CD4-positive, alpha-beta T cell (primary cell): ENCODE results near the gene ANO6. TPM values are rescaled to one million over a fixed set of nuclear protein-coding genes. Genes with fewer than 3 reads are reported as not detected.

ENCODE experiments used
- ATAC-seq: fragments of 200-7000 bp; cut with Tn5 transposase; one replicate; pipeline ENCODE4 v1.10.0; 2022; ENCODE audit warnings: mild to moderate bottlenecking; ENCODE audit not compliant: poor library complexity
- CTCF ChIA-PET: fragments of 350-600 bp; sonication (Branson Sonifier 250); formaldehyde crosslinking; loops from one replicate; lab custom pipeline; 2021; ENCODE audit warnings: antibody characterized with exemption, inconsistent platforms; lab: Charles Lee
- POLR2A ChIA-PET: fragments of 350-600 bp; sonication (Branson Sonifier 250); formaldehyde crosslinking; loops from one replicate; lab custom pipeline; 2021; ENCODE audit warnings: antibody characterized with exemption, inconsistent platforms; lab: Charles Lee
- DNase-seq, 14 experiments: peaks; one replicate each; pipeline ENCODE4 v3.0.0-alpha.2; 2013 to 2020; ENCODE audit warnings: mixed read lengths in 2 of 14
- H3K27ac ChIP-seq, 2 donors: one replicate each; pipeline versions ENCODE4 v1.5.1 to v1.7.0; 2013; ENCODE audit warnings: low read length in 2 of 2, low read depth in 1 of 2, mild to moderate bottlenecking in 1 of 2
- H3K27me3 ChIP-seq, 2 experiments: 1 replicate in 1 of 2; 2 replicates in 1 of 2; pipeline versions ENCODE4 v1.6.1 to v1.7.0; 2013; ENCODE audit warnings: low read length in 2 of 2, control low read depth in 1 of 2, mild to moderate bottlenecking in 1 of 2, moderate library complexity in 1 of 2; ENCODE audit not compliant: insufficient read depth in 2 of 2, control insufficient read depth in 1 of 2
- H3K36me3 ChIP-seq: one replicate; pipeline ENCODE4 v1.6.1; 2013; ENCODE audit warnings: low read length, control low read depth; ENCODE audit not compliant: insufficient read depth
- H3K4me1 ChIP-seq: one replicate; pipeline ENCODE4 v1.6.1; 2013; ENCODE audit warnings: low read length, control low read depth; ENCODE audit not compliant: insufficient read depth
- H3K4me3 ChIP-seq: one replicate; pipeline ENCODE4 v1.5.1; 2013; ENCODE audit warnings: mild to moderate bottlenecking, low read length, moderate library complexity
- H3K9me3 ChIP-seq, 2 experiments: 1 replicate in 1 of 2; 2 replicates in 1 of 2; pipeline versions ENCODE4 v1.6.1 to v1.7.0; 2013; ENCODE audit warnings: low read length in 2 of 2, mild to moderate bottlenecking in 2 of 2, control low read depth in 1 of 2, moderate library complexity in 1 of 2; ENCODE audit not compliant: control insufficient read depth in 1 of 2, insufficient read depth in 1 of 2
- H3K27ac Mint-ChIP-seq: one replicate; pipeline ENCODE4 v1.8.0; 2020; ENCODE audit warnings: mixed read lengths
- H3K27me3 Mint-ChIP-seq: one replicate; pipeline ENCODE4 v1.8.0; 2021; ENCODE audit warnings: mixed read lengths
- H3K36me3 Mint-ChIP-seq: one replicate; pipeline ENCODE4 v1.8.0; 2021; ENCODE audit warnings: low read depth, mixed read lengths
- H3K4me1 Mint-ChIP-seq: one replicate; pipeline ENCODE4 v1.8.0; 2021; ENCODE audit warnings: low read depth, mixed read lengths
- H3K4me3 Mint-ChIP-seq: one replicate; pipeline ENCODE4 v1.8.0; 2020; ENCODE audit warnings: mild to moderate bottlenecking, mixed read lengths
- H3K9me3 Mint-ChIP-seq: one replicate; pipeline ENCODE4 v1.8.0; 2020; ENCODE audit warnings: mixed read lengths
- CTCF ChIP-seq: fragments of 200-600 bp; IDR thresholded peaks from one replicate; pipeline ENCODE4 v1.8.0; 2022; ENCODE audit warnings: antibody characterized with exemption, mild to moderate bottlenecking
- intact Hi-C, 2 experiments: fragments of 100-400 bp; cut with DNase I in 1 of 2; cut with micrococcal nuclease in 1 of 2; formaldehyde crosslinking; loops; one replicate each; pipeline versions ENCODE4 v1.15.1 to v1.9.0; 2023 to 2025; cut with DNase I, micrococcal nuclease
- total RNA-seq, 174 experiments: library from RNA in 2 of 174; stranded (reverse) in 2 of 174; gene quantifications; one replicate each; pipeline ENCODE4 v1.2.3 and lab custom pipeline; 2021 to 2026

The ANO6 gene
- total RNA-seq, 2 experiments from 2014 or later = 11.6 to 11.7 TPM

- no peak for ATAC-seq
- no peak overlapping the region for H3K4me3 Mint-ChIP-seq
- no peaks in the 10 kb centered on the region for H3K9me3 Mint-ChIP-seq
- no peaks in the 10 kb centered on the region for H3K27me3 Mint-ChIP-seq
- H3K27me3 ChIP-seq = no peaks in the 10 kb centered on the region
- no peak overlapping the region for H3K27ac ChIP-seq
- H3K36me3 Mint-ChIP-seq = peaks cover 40% of the 10 kb centered on the region
- no peak overlapping the region for H3K4me3 ChIP-seq
- ChIA-PET CTCF (no interaction called here), POLR2A (no interaction called here)
- no peak for DNase-seq
- TF ChIP-seq CTCF = no peak
- no peak overlapping the region for H3K27ac Mint-ChIP-seq
- no peaks in the 10 kb centered on the region for H3K4me1 ChIP-seq
- H3K9me3 ChIP-seq = no peaks in the 10 kb centered on the region
- intact Hi-C loops = no loop called here
- peaks cover 12% of the 10 kb centered on the region for H3K36me3 ChIP-seq
- no peaks in the 10 kb centered on the region for H3K4me1 Mint-ChIP-seq
These were observed 121.1 kb downstream of the ANO6 start for GRCh38 chr12:45336762-45337596.

- H3K36me3 ChIP-seq = peaks cover 4% of the 10 kb centered on the region
- H3K27me3 ChIP-seq = no peaks in the 10 kb centered on the region
- POLR2A ChIA-PET = no interaction called here
- H3K27ac ChIP-seq = no peak overlapping the region
- Mint-ChIP-seq H3K36me3 (peaks cover 37% of the 10 kb centered on the region), H3K27ac (no peak overlapping the region), H3K4me1 (no peaks in the 10 kb centered on the region), H3K9me3 (no peaks in the 10 kb centered on the region), H3K4me3 (no peak overlapping the region), H3K27me3 (no peaks in the 10 kb centered on the region)
- intact Hi-C loops = no loop called here
- no peak for TF ChIP-seq CTCF
- no peaks in the 10 kb centered on the region for H3K9me3 ChIP-seq
- DNase-seq (no peak), ATAC-seq (no peak)
- no peak overlapping the region for H3K4me3 ChIP-seq
- no peaks in the 10 kb centered on the region for H3K4me1 ChIP-seq
- CTCF ChIA-PET = no interaction called here
These were observed 121.9 kb downstream of the ANO6 start for GRCh38 chr12:45337835-45338234.

- no peaks in the 10 kb centered on the region for H3K9me3 Mint-ChIP-seq
- ChIA-PET CTCF (no interaction called here), POLR2A (no interaction called here)
- intact Hi-C loops = no loop called here
- H3K4me3 Mint-ChIP-seq = no peak overlapping the region
- Histone ChIP-seq H3K4me3 (no peak overlapping the region), H3K4me1 (no peaks in the 10 kb centered on the region), H3K36me3 (peaks cover 4% of the 10 kb centered on the region), H3K9me3 (no peaks in the 10 kb centered on the region), H3K27ac (no peak overlapping the region), H3K27me3 (no peaks in the 10 kb centered on the region)
- no peak for ATAC-seq
- no peak overlapping the region for H3K27ac Mint-ChIP-seq
- H3K36me3 Mint-ChIP-seq = peaks cover 37% of the 10 kb centered on the region
- TF ChIP-seq CTCF = no peak
- DNase-seq = no peak
- no peaks in the 10 kb centered on the region for H3K4me1 Mint-ChIP-seq
- no peaks in the 10 kb centered on the region for H3K27me3 Mint-ChIP-seq
These were observed 122.4 kb downstream of the ANO6 start for GRCh38 chr12:45338272-45338671.
